Measurements from ENCODE around the gene S1PR3. TPM values are rescaled to one million over a fixed set of nuclear protein-coding genes. Genes with fewer than 3 reads are reported as not detected.

S1PR3 gene
- total RNA-seq, 1 donor from 2014 or later: 10.0 TPM

- TF ChIP-seq CTCF (IDR thresholded peaks at IDR 0.05): peak; percentile 82
- H3K9me3 ChIP-seq: no peaks in the 10 kb centered on the region
- H3K4me1 ChIP-seq: peaks cover 14% of the 10 kb centered on the region
- DNase-seq (peak; percentile 87), ATAC-seq (peak; percentile 79 to 90)
- H3K27ac ChIP-seq: no peak overlapping the region
- H3K4me3 ChIP-seq: peak overlapping the region; percentile 29
- H3K36me3 ChIP-seq: peaks cover 4% of the 10 kb centered on the region
- intact Hi-C loops (cut with DNase I): no loop called here
- no peaks in the 10 kb centered on the region for H3K27me3 ChIP-seq (ENCODE audit: low read depth)
Observed at GRCh38 chr9:89000973-89001916, 10.0 kb downstream of the S1PR3 start.

- Histone ChIP-seq H3K9me3 (no peaks in the 10 kb centered on the region), H3K27me3 (ENCODE audit: low read depth) (no peaks in the 10 kb centered on the region), H3K27ac (no peak overlapping the region), H3K4me1 (peaks cover 14% of the 10 kb centered on the region), H3K4me3 (no peak overlapping the region), H3K36me3 (peaks cover 4% of the 10 kb centered on the region)
- ATAC-seq (peak in 1 of 2 donors; percentile 6), DNase-seq (no peak)
- TF ChIP-seq CTCF (IDR thresholded peaks at IDR 0.05): no peak
- intact Hi-C loops (cut with DNase I): no loop called here
Observed at GRCh38 chr9:89001917-89002540, 10.8 kb downstream of the S1PR3 start.

GRCh38 chr9:89002987-89003386 is 11.7 kb downstream of the S1PR3 start:
- peaks cover 14% of the 10 kb centered on the region for H3K4me1 ChIP-seq
- TF ChIP-seq CTCF (IDR thresholded peaks at IDR 0.05): no peak
- H3K9me3 ChIP-seq: no peaks in the 10 kb centered on the region
- peaks cover 4% of the 10 kb centered on the region for H3K36me3 ChIP-seq
- DNase-seq (no peak), ATAC-seq (no peak)
- no peak overlapping the region for H3K27ac ChIP-seq
- H3K4me3 ChIP-seq: no peak overlapping the region
- H3K27me3 ChIP-seq (ENCODE audit: low read depth): no peaks in the 10 kb centered on the region
- intact Hi-C loops (cut with DNase I): no loop called here

GRCh38 chr9:89005323-89005722 is 14.1 kb downstream of the S1PR3 start:
- intact Hi-C loops (cut with DNase I): no loop called here
- no peaks in the 10 kb centered on the region for H3K27me3 ChIP-seq (ENCODE audit: low read depth)
- peaks cover 4% of the 10 kb centered on the region for H3K36me3 ChIP-seq
- no peak for DNase-seq
- peaks cover 12% of the 10 kb centered on the region for H3K4me1 ChIP-seq
- H3K4me3 ChIP-seq: no peak overlapping the region
- TF ChIP-seq CTCF (IDR thresholded peaks at IDR 0.05): no peak
- H3K9me3 ChIP-seq: no peaks in the 10 kb centered on the region
- ATAC-seq: no peak
- no peak overlapping the region for H3K27ac ChIP-seq

- TF ChIP-seq CTCF (IDR thresholded peaks at IDR 0.05): no peak
- Histone ChIP-seq H3K27ac (no peak overlapping the region), H3K4me1 (peaks cover 3% of the 10 kb centered on the region), H3K9me3 (no peaks in the 10 kb centered on the region), H3K36me3 (peaks cover 4% of the 10 kb centered on the region), H3K4me3 (no peak overlapping the region), H3K27me3 (ENCODE audit: low read depth) (no peaks in the 10 kb centered on the region)
- DNase-seq (no peak), ATAC-seq (no peak)
- intact Hi-C loops (cut with DNase I): no loop called here
Observed at GRCh38 chr9:89006267-89006666, 15.0 kb downstream of the S1PR3 start.

Measured in lower lobe of right lung (tissue), 2 donors.